Endothelial cell of umbilical vein (primary cell): ENCODE measurements around the gene DNAI2. TPM values are rescaled to one million over a fixed set of nuclear protein-coding genes. Genes with fewer than 3 reads are reported as not detected.

Source experiments
- BruUV-seq: library from RNA; stranded (reverse); fragments of 400-500 nt; replicated peaks from 2 replicates; lab custom pipeline; 2021; lab: Mats Ljungman, UMichigan
- CTCF ChIA-PET: fragments of 300-600, 350-600 bp; sonication (Branson Sonifier 250); formaldehyde crosslinking; loops from one replicate; lab custom pipeline; 2021; ENCODE audit warnings: antibody characterized with exemption, inconsistent platforms; lab: Charles Lee
- POLR2A ChIA-PET: fragments of 300-600, 350-600 bp; sonication (Branson Sonifier 250); formaldehyde crosslinking; loops from one replicate; lab custom pipeline; 2021; ENCODE audit warnings: antibody characterized with exemption, inconsistent platforms; lab: Charles Lee
- DNase-seq: peaks from one replicate; pipeline ENCODE4 v3.0.0-alpha.2; 2011; ENCODE audit warnings: low read depth, low spot score
- FAIRE-seq: peaks from 2 replicates; lab custom pipeline; 2011; peaks lifted over from hg19 to GRCh38; lab: Jason Lieb, UNC
- H2AFZ ChIP-seq: 2 replicates; pipeline ENCODE4 v1.6.0; 2012; ENCODE audit warnings: low read depth, low read length, control low read depth, inconsistent platforms
- H3K27ac ChIP-seq: 2 replicates; pipeline ENCODE4 v1.5.1; 2011; ENCODE audit warnings: low read depth, mild to moderate bottlenecking, control low read depth, low read length, moderate library complexity; ENCODE audit not compliant: insufficient read depth
- H3K27me3 ChIP-seq, 2 experiments: 2 replicates each; pipeline versions ENCODE4 v1.6.0 to v1.6.1; 2011; ENCODE audit warnings: low read length in 2 of 2, mixed read lengths in 1 of 2; ENCODE audit not compliant: control insufficient read depth in 2 of 2, insufficient read depth in 2 of 2
- H3K36me3 ChIP-seq, 2 experiments: 2 replicates in 1 of 2; 3 replicates in 1 of 2; pipeline ENCODE4 v1.5.1; 2011; ENCODE audit warnings: low read length in 2 of 2, mild to moderate bottlenecking in 1 of 2, moderate library complexity in 1 of 2; ENCODE audit not compliant: control insufficient read depth in 2 of 2, insufficient read depth in 2 of 2; ENCODE audit errors: extremely low read depth in 1 of 2
- H3K4me1 ChIP-seq: 3 replicates; pipeline ENCODE4 v1.5.1; 2011; ENCODE audit warnings: mild to moderate bottlenecking, low read length; ENCODE audit not compliant: control insufficient read depth, insufficient read depth; ENCODE audit errors: extremely low read depth
- H3K4me2 ChIP-seq: 2 replicates; pipeline ENCODE4 v1.6.1; 2011; ENCODE audit warnings: low read length, control low read depth, mixed read lengths; ENCODE audit not compliant: insufficient read depth
- H3K4me3 ChIP-seq, 3 experiments: fragments of 200-600 bp in 1 of 3; sonication (generic), shearing (Covaris generic) in 1 of 3; replicated peaks in 1 of 3; 2 replicates each; pipeline ENCODE4 v1.5.1; 2011 to 2016; ENCODE audit warnings: control low read depth in 3 of 3, low read length in 3 of 3, mild to moderate bottlenecking in 2 of 3, inconsistent platforms in 1 of 3, low read depth in 1 of 3, moderate library complexity in 1 of 3; ENCODE audit not compliant: insufficient read depth in 1 of 3
- H3K79me2 ChIP-seq: 2 replicates; pipeline ENCODE4 v1.6.0; 2012; ENCODE audit warnings: low read length, inconsistent platforms; ENCODE audit not compliant: control insufficient read depth, insufficient read depth
- H3K9ac ChIP-seq: replicated peaks from 2 replicates; pipeline ENCODE3; 2011; ENCODE audit warnings: low read length, control low read depth; ENCODE audit not compliant: insufficient read depth; ENCODE audit errors: extremely low read depth
- H3K9me1 ChIP-seq: replicated peaks from 3 replicates; pipeline ENCODE4 v1.6.0; 2011; ENCODE audit warnings: mild to moderate bottlenecking, low read length; ENCODE audit not compliant: control insufficient read depth, insufficient read depth; ENCODE audit errors: extremely low read depth
- H3K9me3 ChIP-seq: replicated peaks from 2 replicates; pipeline ENCODE4 v1.5.1; 2012; ENCODE audit warnings: low read length, inconsistent platforms; ENCODE audit not compliant: control insufficient read depth, insufficient read depth
- H4K20me1 ChIP-seq: replicated peaks from 2 replicates; pipeline ENCODE3; 2011; ENCODE audit warnings: mild to moderate bottlenecking, low read length; ENCODE audit not compliant: control insufficient read depth, insufficient read depth; ENCODE audit errors: extremely low read depth
- CTCF ChIP-seq, 2 donors: IDR thresholded peaks; 1 replicate in 1 of 2; 2 replicates in 1 of 2; pipeline ENCODE4 v1.5.1; 2011; ENCODE audit warnings: low read length in 2 of 2, mild to moderate bottlenecking in 2 of 2, moderate library complexity in 2 of 2, control low read depth in 1 of 2, inconsistent platforms in 1 of 2, low read depth in 1 of 2; ENCODE audit not compliant: insufficient read depth in 1 of 2; ENCODE audit errors: extremely low read depth in 1 of 2
- EZH2 ChIP-seq: IDR thresholded peaks from 2 replicates; pipeline ENCODE4 v1.6.1; 2012; ENCODE audit warnings: borderline replicate concordance, low read depth, mild to moderate bottlenecking, moderate library complexity, low read length, inconsistent platforms; ENCODE audit not compliant: severe bottlenecking
- FOS ChIP-seq: IDR thresholded peaks from 2 replicates; pipeline ENCODE4 v1.6.1; 2011; ENCODE audit warnings: mild to moderate bottlenecking, low read length, moderate library complexity, borderline replicate concordance; ENCODE audit not compliant: insufficient read depth
- GATA2 ChIP-seq: IDR thresholded peaks from 2 replicates; pipeline ENCODE4 v1.7.0; 2011; ENCODE audit warnings: low read depth, mild to moderate bottlenecking, moderate library complexity, mixed read lengths, low read length; ENCODE audit not compliant: insufficient read length, insufficient read depth
- JUN ChIP-seq: IDR thresholded peaks from 2 replicates; pipeline ENCODE4 v1.6.1; 2011; ENCODE audit warnings: borderline replicate concordance, low read depth; ENCODE audit not compliant: insufficient read length, insufficient read depth
- MYC ChIP-seq: IDR thresholded peaks from one replicate; pipeline ENCODE4 v1.6.1; 2011; ENCODE audit warnings: mild to moderate bottlenecking, low read depth, low read length
- POLR2A ChIP-seq: IDR thresholded peaks from 2 replicates; pipeline ENCODE4 v1.6.1; 2012; ENCODE audit warnings: low read depth, mild to moderate bottlenecking, control low read depth, low read length
- POLR2AphosphoS5 ChIP-seq: IDR thresholded peaks from 2 replicates; pipeline ENCODE4 v1.6.1; 2012; ENCODE audit warnings: low read depth, mild to moderate bottlenecking, control low read depth, low read length, moderate library complexity; ENCODE audit not compliant: insufficient read depth
- dilution Hi-C: fragments of 300-500 bp; cut with MboI; formaldehyde crosslinking; loops from one replicate; pipeline ENCODE4 v1.15.0; 2019; ENCODE audit warnings: low sequenced_read_pairs; ENCODE audit not compliant: extremely low pct_ligation_motif_present
- intact Hi-C: fragments of 100-400 bp; cut with micrococcal nuclease; formaldehyde crosslinking; loops from one replicate; pipeline ENCODE4 v1.10.0; 2022
- polyA plus RNA-seq, 4 experiments: library from polyadenylated mRNA; depleted of rRNA in 3 of 4; stranded (reverse) in 3 of 4; unstranded in 1 of 4; fragments of >200 nt; gene quantifications; 2 replicates each; pipeline versions ENCODE4 v1.2.1 to v1.2.3, GENCODE V29; 2011 to 2012; ENCODE audit warnings: missing spikeins in 1 of 4
- total RNA-seq: library from RNA; stranded (reverse); gene quantifications from 2 replicates; pipeline ENCODE4 v1.2.3, GENCODE V29; 2021
- TF ChIP-seq, protein P1 (sequence below): IDR thresholded peaks from 2 replicates; pipeline ENCODE4 v1.6.1; 2011; ENCODE audit not compliant: insufficient read depth, insufficient read length

DNAI2 gene
- total and polyA plus RNA-seq, 2 donors (not counting 3 experiments of a cell fraction or from before 2014, with no cell fraction given): not detected

- intact Hi-C loops (no loop called here), dilution Hi-C loops (no loop called here)
- Histone ChIP-seq H3K9me1 (no peaks in the 10 kb centered on the region), H3K9me3 (no peaks in the 10 kb centered on the region), H3K27ac (no peak overlapping the region), H3K4me1 (no peaks in the 10 kb centered on the region), H3K4me2 (no peak overlapping the region), H2AFZ (no peak overlapping the region), H3K4me3 (no peak overlapping the region), H3K9ac (no peak overlapping the region), H3K79me2 (no peaks in the 10 kb centered on the region), H3K27me3 (peaks cover 10 to 22% of the 10 kb centered on the region in 2 experiments), H4K20me1 (no peaks in the 10 kb centered on the region), H3K36me3 (no peaks in the 10 kb centered on the region)
- TF ChIP-seq JUN (no peak), POLR2AphosphoS5 (no peak), MYC (no peak), FOS (no peak), CTCF (IDR thresholded peaks at IDR 0.05; ENCODE audit: extremely low read depth in 1 of 2, insufficient read depth in 1 of 2, low read depth in 1 of 2, low read length in 2 of 2) (no peak), EZH2 (no peak), GATA2 (no peak), POLR2A (no peak)
- TF ChIP-seq, protein P1, sequence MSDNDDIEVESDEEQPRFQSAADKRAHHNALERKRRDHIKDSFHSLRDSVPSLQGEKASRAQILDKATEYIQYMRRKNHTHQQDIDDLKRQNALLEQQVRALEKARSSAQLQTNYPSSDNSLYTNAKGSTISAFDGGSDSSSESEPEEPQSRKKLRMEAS: no peak
- DNase-seq (no peak), FAIRE-seq (no peak)
- BruUV-seq: no TSS peak
- ChIA-PET CTCF (interaction anchor here (1.6 kb wide), 1 partner anchor 10 kb away, joined by 12 read pairs; the partner anchor contains the start of gene GPR142), POLR2A (no interaction called here)
These were observed 84.7 kb downstream of the DNAI2 start for GRCh38 chr17:74358697-74359096.
